ENCODE data around the gene SLC25A21. TPM values are rescaled to one million over a fixed set of nuclear protein-coding genes. Genes with fewer than 3 reads are reported as not detected.
A peak's percentile ranks its signal among the peaks of the same experiment; 100 is the strongest.

The SLC25A21 gene
- polyA plus RNA-seq, 2 of the 4 experiments (the other 2 are of a cell fraction) = 0.68 to 1.4 TPM

DNA sequence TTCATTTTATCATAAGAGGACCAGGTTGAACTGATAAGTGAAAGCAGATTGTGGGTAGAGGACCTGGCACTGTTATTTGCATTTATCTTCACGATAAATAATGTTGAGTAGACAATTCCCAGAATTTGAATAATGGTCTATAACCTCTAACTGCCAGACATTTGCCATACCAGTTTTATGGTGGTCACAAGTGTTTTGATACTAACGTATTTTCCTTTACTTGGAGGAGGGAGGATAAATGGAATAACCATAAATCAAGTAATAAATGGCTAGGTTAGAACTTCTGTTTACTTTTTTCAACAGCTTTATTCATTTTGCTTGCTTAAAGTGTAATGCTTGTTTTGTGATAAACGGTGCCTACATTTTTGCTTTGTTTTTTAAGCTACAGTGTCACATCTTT lies 501.3 kb downstream of the SLC25A21 start:
- ATAC-seq = no peak

GRCh38 chr14:36667679-36668078 lies 504.7 kb downstream of the SLC25A21 start:
- no peak overlapping the region for H3K4me3 ChIP-seq

More for the DNA sequence above, 501.3 kb downstream of the SLC25A21 start:
- FAIRE-seq (no peak), DNase-seq (ENCODE audit: low read depth in 1 of 2, low spot score in 1 of 2) (no peak)
- POLR2A ChIA-PET = no interaction called here
- CTCF ChIA-PET = no interaction called here
- TF ChIP-seq FOSL2 (IDR thresholded peaks at IDR 0.05) (no peak), FOSL2 (CRISPR knock-in tag; IDR thresholded peaks at IDR 0.05) (no peak), BHLHE40 (IDR thresholded peaks at IDR 0.05; ENCODE audit: low read depth, low read length) (no peak), ZFP36 (IDR thresholded peaks at IDR 0.05; ENCODE audit: borderline replicate concordance, partially characterized antibody) (no peak), RARB (CRISPR knock-in tag; IDR thresholded peaks at IDR 0.05) (no peak), RNF2 (IDR thresholded peaks at IDR 0.05; ENCODE audit: borderline replicate concordance, low read depth) (no peak), ZC3H11A (IDR thresholded peaks at IDR 0.05) (no peak), MYC (IDR thresholded peaks at IDR 0.05; ENCODE audit: borderline replicate concordance, low read length) (no peak), HDAC2 (IDR thresholded peaks at IDR 0.05) (no peak)
- TF ChIP-seq, protein P1, sequence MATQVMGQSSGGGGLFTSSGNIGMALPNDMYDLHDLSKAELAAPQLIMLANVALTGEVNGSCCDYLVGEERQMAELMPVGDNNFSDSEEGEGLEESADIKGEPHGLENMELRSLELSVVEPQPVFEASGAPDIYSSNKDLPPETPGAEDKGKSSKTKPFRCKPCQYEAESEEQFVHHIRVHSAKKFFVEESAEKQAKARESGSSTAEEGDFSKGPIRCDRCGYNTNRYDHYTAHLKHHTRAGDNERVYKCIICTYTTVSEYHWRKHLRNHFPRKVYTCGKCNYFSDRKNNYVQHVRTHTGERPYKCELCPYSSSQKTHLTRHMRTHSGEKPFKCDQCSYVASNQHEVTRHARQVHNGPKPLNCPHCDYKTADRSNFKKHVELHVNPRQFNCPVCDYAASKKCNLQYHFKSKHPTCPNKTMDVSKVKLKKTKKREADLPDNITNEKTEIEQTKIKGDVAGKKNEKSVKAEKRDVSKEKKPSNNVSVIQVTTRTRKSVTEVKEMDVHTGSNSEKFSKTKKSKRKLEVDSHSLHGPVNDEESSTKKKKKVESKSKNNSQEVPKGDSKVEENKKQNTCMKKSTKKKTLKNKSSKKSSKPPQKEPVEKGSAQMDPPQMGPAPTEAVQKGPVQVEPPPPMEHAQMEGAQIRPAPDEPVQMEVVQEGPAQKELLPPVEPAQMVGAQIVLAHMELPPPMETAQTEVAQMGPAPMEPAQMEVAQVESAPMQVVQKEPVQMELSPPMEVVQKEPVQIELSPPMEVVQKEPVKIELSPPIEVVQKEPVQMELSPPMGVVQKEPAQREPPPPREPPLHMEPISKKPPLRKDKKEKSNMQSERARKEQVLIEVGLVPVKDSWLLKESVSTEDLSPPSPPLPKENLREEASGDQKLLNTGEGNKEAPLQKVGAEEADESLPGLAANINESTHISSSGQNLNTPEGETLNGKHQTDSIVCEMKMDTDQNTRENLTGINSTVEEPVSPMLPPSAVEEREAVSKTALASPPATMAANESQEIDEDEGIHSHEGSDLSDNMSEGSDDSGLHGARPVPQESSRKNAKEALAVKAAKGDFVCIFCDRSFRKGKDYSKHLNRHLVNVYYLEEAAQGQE (IDR thresholded peaks at IDR 0.05) = no peak
- WGBS (ENCODE audit: missing lambda C conversion rate) = 83% methylated on average over 3 of the region's 3 CpGs
- no peak overlapping the region for H3K4me2 ChIP-seq
- no peaks in the 10 kb centered on the region for H3K4me1 ChIP-seq
- H3K4me3 ChIP-seq = no peak overlapping the region
- H3K9me3 ChIP-seq = no peaks in the 10 kb centered on the region
- H3K27ac ChIP-seq = no peak overlapping the region

GRCh38 chr14:36666416-36667206 lies 505.8 kb downstream of the SLC25A21 start:
- Histone ChIP-seq H3K4me1 (0 out of 3 replicates have a peak, but pooled peaks cover 3% of the 10 kb centered on the region), H3K4me2 (no peak overlapping the region), H3K9me3 (no peaks in the 10 kb centered on the region), H3K4me3 (no peak overlapping the region), H3K27ac (no peak overlapping the region)
- TF ChIP-seq ESRRA (IDR thresholded peaks at IDR 0.05; ENCODE audit: borderline replicate concordance, low read length) (no peak), SMC3 (IDR thresholded peaks at IDR 0.05) (no peak), TP53 (CRISPR knock-in tag; IDR thresholded peaks at IDR 0.05) (no peak), SREBF2 (IDR thresholded peaks at IDR 0.05) (no peak), JUNB (IDR thresholded peaks at IDR 0.05) (no peak), NPAS2 (CRISPR knock-in tag; IDR thresholded peaks at IDR 0.05; ENCODE audit: borderline replicate concordance) (no peak), NR3C1 (IDR thresholded peaks at IDR 0.05) (no peak)
- TF ChIP-seq, protein P2, sequence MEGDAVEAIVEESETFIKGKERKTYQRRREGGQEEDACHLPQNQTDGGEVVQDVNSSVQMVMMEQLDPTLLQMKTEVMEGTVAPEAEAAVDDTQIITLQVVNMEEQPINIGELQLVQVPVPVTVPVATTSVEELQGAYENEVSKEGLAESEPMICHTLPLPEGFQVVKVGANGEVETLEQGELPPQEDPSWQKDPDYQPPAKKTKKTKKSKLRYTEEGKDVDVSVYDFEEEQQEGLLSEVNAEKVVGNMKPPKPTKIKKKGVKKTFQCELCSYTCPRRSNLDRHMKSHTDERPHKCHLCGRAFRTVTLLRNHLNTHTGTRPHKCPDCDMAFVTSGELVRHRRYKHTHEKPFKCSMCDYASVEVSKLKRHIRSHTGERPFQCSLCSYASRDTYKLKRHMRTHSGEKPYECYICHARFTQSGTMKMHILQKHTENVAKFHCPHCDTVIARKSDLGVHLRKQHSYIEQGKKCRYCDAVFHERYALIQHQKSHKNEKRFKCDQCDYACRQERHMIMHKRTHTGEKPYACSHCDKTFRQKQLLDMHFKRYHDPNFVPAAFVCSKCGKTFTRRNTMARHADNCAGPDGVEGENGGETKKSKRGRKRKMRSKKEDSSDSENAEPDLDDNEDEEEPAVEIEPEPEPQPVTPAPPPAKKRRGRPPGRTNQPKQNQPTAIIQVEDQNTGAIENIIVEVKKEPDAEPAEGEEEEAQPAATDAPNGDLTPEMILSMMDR (IDR thresholded peaks at IDR 0.05) = no peak
- TF ChIP-seq, protein P3, sequence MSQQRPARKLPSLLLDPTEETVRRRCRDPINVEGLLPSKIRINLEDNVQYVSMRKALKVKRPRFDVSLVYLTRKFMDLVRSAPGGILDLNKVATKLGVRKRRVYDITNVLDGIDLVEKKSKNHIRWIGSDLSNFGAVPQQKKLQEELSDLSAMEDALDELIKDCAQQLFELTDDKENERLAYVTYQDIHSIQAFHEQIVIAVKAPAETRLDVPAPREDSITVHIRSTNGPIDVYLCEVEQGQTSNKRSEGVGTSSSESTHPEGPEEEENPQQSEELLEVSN (IDR thresholded peaks at IDR 0.05; ENCODE audit: borderline replicate concordance, low read depth) = no peak
- CTCF ChIA-PET = interaction anchor here (1.1 to 3.5 kb wide), 4 partner anchors 10 to 276 kb away, joined by 3 to 21 read pairs (median 4); no protein-coding TSS in a partner anchor
- ATAC-seq = no peak
- DNase-seq (ENCODE audit: low read depth in 1 of 2, low spot score in 1 of 2) = no peak
- WGBS (ENCODE audit: missing lambda C conversion rate) = 90% methylated on average over 63 of the region's 68 CpGs
- FAIRE-seq = no peak
- POLR2A ChIA-PET = no interaction called here

More at GRCh38 chr14:36667679-36668078, 504.7 kb downstream of the SLC25A21 start:
- 82% methylated on average over 4 of the region's 4 CpGs for WGBS (ENCODE audit: missing lambda C conversion rate)
- 0 out of 3 replicates have a peak, but pooled peaks cover 3% of the 10 kb centered on the region for H3K4me1 ChIP-seq
- TF ChIP-seq, protein P4, sequence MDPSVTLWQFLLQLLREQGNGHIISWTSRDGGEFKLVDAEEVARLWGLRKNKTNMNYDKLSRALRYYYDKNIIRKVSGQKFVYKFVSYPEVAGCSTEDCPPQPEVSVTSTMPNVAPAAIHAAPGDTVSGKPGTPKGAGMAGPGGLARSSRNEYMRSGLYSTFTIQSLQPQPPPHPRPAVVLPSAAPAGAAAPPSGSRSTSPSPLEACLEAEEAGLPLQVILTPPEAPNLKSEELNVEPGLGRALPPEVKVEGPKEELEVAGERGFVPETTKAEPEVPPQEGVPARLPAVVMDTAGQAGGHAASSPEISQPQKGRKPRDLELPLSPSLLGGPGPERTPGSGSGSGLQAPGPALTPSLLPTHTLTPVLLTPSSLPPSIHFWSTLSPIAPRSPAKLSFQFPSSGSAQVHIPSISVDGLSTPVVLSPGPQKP (IDR thresholded peaks at IDR 0.05; ENCODE audit: low read depth, low read length) = no peak
- TF ChIP-seq GATA3 (IDR thresholded peaks at IDR 0.05; ENCODE audit: borderline replicate concordance) (no peak), JUN (IDR thresholded peaks at IDR 0.05) (no peak), ZC3H11A (IDR thresholded peaks at IDR 0.05) (no peak)
- no peak for DNase-seq (ENCODE audit: low read depth in 1 of 2, low spot score in 1 of 2)
- no peaks in the 10 kb centered on the region for H3K9me3 ChIP-seq
- FAIRE-seq = peak; percentile 32
- POLR2A ChIA-PET = no interaction called here
- H3K27ac ChIP-seq = no peak overlapping the region
- ATAC-seq = no peak
- CTCF ChIA-PET = interaction anchor here (1.2 to 3.5 kb wide), 3 partner anchors 11 to 19 kb away, joined by 3 to 21 read pairs (median 5); no protein-coding TSS in a partner anchor
- H3K4me2 ChIP-seq = no peak overlapping the region
